ENCODE measurements around the gene HACD4.
"Not testable (repeated sequence)": the region's sequence is repeated elsewhere in the genome, so short reads cannot be mapped to it uniquely, and the experiment has no call there.

The HACD4 gene

DNA sequence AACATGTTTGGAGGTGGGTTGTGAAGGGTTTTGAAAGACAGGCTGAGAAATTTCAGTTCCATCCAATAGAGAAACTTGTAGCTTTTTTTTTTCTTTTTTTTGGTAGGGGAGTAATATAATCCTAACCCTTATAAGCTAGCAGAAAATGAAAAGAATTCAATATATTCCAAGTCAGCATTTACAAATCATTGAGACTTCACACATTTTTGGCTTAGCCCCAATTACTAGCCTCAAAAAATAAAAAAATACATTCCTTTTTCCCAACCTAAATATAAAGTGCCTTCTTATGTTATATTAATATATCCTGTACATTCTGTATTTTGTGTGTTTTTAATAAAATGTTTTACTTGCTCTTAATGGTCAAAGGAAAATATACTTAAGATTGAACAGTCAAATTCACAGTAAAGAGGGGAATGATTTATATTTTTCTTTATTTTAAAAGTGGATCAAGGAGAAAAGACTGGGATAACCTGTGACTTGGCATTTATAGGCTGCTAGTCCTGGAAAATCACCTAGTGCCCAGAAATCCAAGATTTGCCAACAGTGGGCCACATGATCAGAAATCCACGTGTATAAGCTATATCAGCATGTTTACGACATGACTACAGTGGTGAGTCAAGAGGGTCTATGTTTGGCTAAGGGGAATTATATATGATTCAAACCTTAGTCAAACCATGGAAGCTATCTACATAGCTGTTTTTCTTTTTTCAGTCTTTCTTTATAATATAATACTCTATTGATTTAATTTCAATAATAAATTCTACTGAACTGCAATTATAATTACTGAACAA lies 14.5 kb downstream of the HACD4 start:
- DNase-seq (ENCODE audit: low spot score) = peak; percentile 49

DNA sequence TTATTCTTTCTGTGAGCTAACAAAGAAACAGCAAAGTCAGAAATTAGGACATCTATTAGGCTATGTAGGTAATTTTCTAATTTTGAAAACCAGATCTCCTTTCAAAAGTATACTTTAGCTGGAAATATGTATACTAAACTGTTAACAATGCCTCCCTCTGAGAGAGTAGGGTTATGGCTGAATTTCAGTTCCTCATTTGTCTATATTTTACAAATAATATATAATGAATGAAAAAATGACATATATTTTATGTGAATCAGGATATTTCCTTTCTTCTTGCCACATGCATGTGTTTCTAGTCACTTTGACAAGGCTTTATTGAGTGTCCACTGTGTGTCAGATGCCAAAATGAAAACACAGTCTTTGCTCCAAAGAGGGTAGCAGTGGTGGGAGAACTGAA lies 15.4 kb downstream of the HACD4 start:
- DNase-seq (ENCODE audit: low spot score) = no peak

DNA sequence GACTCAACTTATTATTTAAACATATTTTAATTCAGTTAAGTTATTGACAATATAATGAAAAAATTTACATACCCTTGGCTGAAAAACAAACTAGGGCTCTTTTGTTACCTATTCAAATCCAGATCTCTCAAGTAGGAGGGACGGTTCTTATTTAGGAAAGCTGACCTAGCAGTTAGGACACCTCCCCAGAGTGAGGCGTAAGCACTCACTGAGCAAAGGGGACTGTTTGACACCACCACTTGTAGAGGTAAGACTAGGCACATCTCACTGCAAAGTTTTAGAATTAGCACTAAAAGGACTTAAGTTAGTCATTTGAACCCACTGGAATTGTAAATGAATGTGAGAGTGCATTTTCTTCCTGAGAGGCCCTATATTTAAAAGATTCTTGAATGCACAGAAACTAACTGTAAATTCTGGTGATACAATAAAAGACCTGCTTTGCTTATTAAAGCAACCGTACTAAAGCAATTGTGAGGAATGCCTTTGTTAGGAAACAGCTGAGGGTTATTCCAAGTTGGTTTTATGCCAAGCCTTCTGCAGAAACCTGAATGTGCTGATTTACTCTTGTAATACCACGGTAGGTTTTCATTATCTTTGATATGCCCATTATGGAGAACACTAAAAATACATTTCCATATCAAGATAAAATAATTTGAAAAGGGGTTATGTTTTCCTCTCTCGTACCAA lies 16.2 kb downstream of the HACD4 start:
- no peak for DNase-seq (ENCODE audit: low spot score)

DNA sequence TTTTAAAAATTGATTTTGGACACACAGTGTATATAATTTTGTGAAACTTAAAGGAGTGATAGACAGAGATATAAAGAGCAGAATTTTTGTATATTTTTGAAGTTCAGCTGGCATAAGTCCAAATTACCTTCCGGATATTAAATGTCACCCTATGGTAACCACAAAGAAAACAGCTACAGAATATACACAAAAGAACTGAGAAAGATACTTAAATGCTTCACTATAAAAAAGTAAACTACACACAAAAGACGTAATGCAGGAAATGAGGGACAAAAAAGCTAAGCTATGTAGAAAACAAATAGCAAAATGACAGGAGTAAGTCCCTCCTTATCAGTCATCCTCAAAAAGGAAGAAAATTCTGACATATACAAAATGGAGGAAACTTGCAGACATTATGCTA lies 29.4 kb downstream of the HACD4 start:
- DNase-seq (ENCODE audit: low spot score) = no peak

DNA sequence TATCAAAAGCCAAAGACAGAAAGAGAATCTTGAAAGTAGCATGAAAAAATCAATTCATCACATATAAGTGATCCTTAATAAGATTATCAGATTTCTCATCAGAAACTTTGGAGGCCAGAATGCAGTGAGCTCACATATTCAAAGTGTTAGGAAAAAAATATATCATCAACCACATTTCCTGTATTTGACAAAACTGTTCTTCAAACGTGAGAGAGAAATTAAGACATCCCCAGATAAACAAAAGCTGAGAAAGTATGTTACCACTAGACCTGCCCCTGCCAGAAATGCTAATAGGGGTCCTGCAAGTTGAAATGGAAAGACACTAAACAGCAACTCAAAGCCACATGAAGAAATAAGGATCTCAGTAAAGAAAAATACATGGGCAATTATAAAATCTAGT lies 29.9 kb downstream of the HACD4 start:
- DNase-seq (ENCODE audit: low spot score) = no peak

DNA sequence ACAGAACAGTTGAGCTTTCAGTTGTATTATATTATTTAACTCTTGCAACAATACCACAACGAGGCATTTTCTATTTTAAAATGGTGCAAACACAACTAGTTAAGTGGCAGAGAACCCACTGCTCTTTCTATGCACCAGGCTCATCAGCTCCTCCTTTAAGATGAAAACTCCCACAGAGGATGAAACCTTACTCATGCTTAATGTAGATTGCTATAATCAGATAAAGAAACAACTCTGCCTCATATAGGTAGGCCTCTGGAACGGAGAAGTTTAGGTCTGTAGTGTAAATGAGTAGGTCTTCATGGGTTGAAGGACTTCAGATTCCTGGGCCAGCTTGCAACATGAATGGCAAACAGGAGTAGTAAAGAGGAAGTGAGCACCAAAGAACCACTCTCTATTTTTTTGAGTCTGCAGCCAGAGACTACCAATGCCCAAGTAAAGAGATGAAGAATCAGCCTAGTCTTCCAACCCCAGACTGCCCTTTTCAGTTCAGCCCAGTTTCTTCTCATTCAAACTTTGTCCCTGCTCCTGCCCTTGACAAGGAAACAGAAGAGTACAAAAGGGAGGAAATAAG lies 33.9 kb downstream of the HACD4 start:
- DNase-seq (ENCODE audit: low spot score) = no peak

DNA sequence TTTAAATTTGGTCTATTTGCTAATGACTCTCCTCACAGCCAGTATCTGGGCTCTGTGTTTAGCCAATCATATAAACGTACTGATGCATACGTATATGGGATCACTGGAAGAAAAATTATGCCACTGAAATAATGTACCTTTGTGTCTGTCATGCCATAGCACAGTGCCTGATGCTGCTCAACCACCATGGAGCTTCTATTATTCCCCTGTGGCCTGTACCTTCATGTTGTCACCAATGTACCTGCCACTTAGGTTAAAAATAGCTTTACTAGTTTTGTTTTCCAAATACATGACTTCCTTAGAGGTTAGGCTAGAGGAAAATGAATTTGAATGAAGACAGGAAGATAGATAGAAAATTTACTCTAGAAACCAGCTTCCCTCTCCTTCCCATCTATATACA lies 34.6 kb downstream of the HACD4 start:
- DNase-seq (ENCODE audit: low spot score) = no peak

DNA sequence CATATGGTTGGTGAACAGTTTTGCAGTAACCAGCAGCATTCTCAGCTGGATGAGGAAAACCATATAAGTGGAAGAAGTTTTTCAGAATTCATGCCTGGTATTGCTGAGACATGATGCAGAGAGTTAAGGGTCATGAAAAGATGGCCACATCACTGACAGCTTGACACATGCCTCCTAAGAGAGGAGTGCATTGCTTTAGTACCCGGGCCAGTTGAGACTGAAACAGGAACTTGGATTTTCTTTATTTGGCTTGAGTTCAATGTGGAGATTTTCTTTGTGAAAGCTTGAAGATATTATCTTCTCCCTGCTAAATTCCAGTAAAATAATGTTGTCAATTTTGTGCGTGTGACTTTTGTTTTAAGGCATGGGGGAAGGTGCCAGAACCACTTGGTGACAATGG lies 35.8 kb downstream of the HACD4 start:
- DNase-seq (ENCODE audit: low spot score) = no peak

DNA sequence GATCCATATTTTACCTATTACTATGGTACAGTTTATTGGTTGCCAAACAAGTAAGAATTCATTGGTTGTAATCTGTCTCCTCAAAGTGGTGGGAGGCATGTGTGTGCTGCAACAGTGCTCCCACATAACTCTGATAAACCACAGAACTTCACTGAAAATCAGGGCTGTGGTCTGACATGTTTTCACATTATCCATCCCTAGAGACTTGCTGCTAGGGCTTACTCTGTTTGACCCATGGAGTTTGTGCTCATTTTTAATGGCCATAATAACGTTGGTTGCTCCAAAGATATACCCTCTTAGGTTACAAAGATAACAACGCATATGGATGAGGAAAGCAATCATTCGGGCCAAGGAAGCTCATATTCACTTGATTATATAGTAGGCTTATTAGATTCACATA lies 37.0 kb downstream of the HACD4 start:
- no peak for DNase-seq (ENCODE audit: low spot score)

DNA sequence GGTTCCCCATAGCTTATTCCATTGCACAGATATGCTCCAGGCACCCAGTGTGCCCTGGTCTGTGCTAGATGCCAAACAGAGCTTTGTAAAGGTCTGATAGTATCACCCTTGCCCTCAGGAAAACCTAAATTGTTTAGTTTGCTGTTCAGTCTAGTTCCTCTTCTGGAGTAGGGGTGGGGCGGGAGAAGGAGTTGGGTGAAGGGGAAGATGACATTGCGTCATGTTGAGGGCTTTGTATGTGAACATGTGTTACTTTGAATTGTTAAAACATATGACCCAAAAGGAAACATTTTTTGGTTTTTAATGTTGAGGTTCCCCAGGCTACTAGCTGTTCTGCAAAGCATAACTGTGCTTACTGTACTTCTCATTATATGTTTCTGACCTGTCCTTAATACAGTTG lies 40.6 kb downstream of the HACD4 start:
- DNase-seq (ENCODE audit: low spot score) = no peak

DNA sequence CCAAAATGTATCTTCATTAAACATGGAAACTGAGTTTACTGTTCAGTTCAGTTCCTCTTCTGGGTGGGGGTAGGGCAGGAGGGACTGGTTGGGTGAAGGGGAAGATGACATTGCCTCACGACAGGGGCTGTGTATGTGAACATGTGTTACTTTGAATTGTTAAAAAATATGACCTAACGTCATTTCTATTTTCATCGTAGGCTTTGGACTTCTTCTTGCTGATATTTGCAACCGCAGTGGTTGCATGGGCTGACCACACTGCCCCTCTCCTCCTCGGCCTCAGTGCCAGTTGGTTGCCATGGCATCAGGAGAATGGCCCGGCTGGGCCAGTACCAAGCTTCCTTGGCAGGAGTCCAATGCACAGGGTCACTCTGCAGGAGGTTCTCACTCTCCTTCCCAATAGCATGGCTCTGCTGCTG lies 41.5 kb downstream of the HACD4 start:
- no peak for DNase-seq (ENCODE audit: low spot score)

DNA sequence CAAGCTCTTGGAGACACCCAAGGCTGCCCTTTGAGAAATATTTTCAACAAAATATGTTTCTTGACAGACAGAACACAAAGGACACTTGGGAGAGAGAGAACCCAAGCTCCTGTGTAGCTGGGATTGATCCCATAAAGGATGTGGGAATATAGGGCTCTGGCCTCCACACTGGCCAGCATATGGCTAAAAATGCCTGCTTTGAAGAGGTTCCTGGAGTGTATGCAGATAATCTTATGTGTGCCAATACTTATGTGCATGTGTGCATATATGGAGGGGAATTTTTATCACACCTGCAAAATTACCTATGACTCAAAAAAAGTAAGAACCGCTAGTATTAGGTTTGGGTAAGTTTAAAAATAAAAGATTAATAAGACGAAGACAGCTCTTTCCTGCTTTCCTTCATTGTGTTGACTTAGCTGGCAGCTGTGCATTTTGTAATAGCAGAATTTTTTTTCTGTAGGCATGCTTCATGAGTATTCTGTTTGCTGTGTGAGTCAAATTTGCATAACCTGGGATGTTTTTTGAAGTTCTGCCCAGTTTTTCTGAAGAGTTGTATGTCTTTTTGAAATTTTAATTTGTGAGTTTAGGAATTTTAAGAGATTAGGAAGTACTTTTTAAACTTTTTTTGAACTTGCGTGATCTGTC lies 42.6 kb downstream of the HACD4 start:
- DNase-seq (ENCODE audit: low spot score) = no peak

DNA sequence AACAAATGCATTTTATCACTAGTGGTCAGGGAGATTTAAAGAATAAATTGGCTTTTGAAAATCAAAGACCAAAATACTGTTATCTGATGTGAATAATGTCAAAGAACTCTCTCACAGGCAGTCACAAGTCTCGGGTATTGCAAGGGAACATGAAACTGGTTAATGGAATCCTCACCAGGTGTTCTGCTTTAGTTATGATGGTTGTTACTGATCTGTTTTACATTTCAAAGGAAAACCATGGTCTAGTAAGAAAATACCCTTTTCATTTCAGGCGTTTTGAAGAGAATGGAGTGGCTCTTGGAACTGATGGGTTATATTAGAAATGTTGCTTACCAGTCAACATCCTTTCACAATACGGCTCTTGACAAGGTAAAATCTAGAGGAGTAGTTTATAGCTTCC lies 43.4 kb downstream of the HACD4 start:
- no peak for DNase-seq (ENCODE audit: low spot score)

DNA sequence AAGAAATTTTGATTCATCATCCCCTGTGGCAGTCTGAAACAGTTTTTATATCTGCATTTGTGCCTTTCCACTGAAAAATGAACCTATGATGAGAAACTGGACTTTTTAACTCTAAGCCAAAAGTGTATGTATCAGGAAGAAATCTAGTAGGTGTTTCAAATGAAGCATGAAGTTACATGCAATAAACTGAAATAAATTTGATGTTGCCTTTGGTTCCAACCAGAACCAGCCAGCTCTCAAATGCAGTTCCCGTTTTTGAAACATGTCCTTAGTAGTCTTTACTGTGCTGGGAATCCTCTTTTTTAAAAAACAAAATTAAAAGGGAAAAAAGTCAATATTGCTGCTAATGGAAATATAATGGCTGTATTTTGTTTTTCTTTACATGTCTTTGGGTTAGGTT lies 43.9 kb downstream of the HACD4 start:
- no peak for DNase-seq (ENCODE audit: low spot score)

DNA sequence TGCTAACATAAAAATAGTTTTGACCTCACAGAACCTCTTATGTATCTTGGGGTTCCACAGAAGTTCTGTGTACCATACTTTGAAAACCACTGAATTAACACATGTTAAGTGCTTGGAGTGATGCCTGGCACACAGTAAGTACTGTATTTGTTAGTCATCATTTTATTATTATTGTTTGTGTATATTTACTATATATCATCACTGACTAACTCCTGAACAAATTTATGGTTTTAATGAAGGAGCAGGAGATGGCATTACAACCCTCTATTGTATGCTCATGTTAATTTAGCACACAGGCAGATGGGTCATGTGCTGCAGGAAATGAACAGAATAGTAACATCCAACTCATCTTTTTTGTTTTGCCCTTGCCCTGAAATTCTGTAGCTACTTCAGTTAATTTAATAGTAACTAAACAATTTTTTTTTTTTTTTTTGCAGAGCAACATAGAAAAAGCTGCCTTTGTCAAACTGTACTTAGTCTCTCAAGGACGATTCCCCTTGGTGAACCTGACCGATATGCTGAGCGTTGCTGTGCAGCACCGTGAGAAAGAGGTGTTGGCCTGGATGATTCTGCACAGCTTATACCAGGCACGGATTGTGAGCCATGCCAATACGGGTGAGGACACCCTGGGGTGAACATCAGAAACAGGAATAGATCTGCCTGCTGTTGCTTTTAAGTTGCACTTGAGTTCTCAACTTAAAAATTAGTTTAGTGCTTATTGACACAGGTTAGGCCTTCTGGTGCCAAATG lies 45.4 kb downstream of the HACD4 start:
- DNase-seq (ENCODE audit: low spot score) = no peak

DNA sequence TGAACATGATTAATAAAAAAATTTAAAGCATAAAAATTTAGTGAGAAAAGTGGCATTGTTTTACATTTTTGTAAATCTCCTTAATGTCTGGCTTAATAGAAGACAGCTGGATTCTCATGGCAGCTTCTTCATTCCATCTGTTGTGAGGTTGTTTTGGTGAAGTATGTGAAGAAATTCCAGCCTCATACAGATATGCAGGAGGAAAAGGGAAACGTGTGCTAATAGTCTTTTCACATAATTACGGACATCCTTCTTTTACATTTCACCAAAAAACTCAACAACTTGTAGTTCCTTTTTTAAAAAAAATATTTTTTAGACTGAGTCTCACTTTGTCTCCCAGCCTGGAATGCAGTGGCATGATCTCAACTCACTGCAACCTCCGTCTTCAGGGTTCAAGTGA lies 46.9 kb downstream of the HACD4 start:
- DNase-seq (ENCODE audit: low spot score) = no peak

DNA sequence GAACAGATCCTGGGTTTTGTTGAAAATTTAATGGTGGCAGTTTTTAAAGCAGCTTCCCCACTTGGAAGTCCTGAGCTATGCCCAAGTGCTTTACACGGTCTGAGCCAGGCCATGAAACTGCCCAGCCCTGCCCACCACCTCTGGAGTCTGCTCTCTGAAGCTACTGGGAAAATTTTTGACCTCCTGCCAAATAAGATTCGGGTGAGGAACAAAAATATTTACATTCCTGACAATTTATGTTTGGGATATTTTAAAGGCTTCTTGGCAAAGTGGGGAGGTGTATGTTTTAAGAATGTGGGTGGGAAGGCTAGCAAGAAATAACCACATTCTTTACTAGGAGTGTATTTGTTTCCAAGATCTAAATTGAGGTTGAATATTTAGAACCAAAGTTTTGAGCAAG lies 50.0 kb downstream of the HACD4 start:
- DNase-seq (ENCODE audit: low spot score) = peak; percentile 31

DNA sequence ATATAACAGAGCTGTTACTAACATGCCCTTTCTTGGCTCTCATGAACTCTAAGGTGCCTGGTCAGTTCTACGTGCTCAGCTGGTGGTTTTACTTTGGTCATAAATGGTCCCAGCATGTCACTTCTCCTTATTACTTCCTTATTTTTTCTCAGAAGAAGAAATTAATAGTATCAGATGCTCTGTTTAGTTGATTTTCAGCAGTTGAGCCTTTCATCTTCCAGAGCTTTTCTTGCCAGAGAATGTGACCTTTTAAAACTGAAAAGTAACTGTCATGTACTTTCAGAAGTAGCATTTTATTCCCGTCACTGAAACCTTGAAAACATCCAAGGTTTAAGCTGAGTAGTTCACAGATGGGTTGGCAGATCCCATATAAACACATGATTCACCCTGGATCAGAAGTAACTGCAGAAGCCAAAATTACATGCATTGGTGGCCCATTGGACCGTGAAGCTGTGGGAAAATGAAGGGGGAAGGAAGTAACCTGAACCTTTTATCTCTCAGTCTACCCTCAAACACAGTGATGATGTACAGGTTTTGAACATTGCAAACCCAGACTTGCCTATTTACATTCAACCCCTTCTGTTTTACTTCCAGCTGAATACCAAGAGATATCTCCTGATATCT lies 50.5 kb downstream of the HACD4 start:
- peak; percentile 71 for DNase-seq (ENCODE audit: low spot score)

DNA sequence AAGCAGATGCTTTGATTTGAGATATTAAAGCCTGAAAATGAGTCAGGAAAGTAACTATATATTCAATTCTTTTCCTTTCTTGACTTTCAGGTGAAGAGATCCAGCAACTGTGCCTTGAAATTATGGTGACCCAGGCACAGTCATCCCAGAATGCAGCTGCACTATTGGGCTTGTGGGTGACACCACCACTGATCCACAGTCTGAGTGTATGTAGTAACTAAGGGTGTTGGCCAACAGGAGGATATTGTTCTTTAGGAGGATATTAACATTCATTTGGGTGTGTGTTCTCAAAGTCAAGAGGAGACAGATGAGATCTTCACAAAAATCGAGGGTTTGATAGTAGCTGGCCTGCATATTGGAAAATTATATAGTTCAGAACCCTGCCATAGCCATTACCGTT lies 53.2 kb downstream of the HACD4 start:
- DNase-seq (ENCODE audit: low spot score) = no peak

DNA sequence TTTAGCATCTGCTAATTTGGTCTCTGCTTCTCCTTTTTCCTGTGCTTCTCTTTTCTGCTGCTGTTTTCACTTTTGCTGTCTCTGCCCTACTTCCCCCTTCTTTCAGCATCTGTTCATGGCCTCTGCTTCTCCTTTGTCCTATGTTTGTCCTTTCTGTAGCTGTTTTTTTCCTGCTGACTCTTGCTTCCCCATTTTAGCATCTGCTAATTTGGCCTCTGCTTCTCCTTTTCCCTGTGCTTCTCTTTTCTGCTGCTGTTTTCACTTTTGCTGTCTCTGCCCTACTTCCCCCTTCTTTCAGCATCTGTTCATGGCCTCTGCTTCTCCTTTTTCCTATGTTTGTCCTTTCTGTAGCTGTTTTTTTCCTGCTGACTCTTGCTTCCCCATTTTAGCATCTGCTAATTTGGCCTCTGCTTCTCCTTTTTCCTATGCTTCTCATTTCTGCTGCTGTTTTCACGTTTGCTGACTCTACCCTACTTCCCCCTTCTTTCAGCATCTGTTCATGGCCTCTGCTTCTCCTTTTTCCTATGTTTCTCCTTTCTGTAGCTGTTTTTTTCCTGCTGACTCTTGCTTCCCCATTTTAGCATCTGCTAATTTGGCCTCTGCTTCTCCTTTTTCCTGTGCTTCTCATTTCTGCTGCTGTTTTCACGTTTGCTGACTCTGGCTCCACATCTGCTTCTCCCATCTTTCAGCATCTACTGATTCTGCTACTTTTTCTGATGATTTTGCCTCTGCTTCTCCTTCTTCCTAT lies 57.1 kb downstream of the HACD4 start:
- not testable (repeated sequence) for DNase-seq (ENCODE audit: low spot score)

Measured in kidney tubule cell (primary cell).